HTERT RPE-1 (cell line): ENCODE data around the gene LIPN.
"Not testable (repeated sequence)": the region's sequence is repeated elsewhere in the genome, so short reads cannot be mapped to it uniquely, and the experiment has no call there.

ENCODE experiments used
- in situ Hi-C: fragments of 300-500 bp; cut with MboI; formaldehyde crosslinking; loops from 4 replicates; pipeline ENCODE4 v1.14.3; 2020; ENCODE audit warnings: low sequenced_read_pairs

The LIPN gene, protein sequence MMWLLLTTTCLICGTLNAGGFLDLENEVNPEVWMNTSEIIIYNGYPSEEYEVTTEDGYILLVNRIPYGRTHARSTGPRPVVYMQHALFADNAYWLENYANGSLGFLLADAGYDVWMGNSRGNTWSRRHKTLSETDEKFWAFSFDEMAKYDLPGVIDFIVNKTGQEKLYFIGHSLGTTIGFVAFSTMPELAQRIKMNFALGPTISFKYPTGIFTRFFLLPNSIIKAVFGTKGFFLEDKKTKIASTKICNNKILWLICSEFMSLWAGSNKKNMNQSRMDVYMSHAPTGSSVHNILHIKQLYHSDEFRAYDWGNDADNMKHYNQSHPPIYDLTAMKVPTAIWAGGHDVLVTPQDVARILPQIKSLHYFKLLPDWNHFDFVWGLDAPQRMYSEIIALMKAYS

DNA sequence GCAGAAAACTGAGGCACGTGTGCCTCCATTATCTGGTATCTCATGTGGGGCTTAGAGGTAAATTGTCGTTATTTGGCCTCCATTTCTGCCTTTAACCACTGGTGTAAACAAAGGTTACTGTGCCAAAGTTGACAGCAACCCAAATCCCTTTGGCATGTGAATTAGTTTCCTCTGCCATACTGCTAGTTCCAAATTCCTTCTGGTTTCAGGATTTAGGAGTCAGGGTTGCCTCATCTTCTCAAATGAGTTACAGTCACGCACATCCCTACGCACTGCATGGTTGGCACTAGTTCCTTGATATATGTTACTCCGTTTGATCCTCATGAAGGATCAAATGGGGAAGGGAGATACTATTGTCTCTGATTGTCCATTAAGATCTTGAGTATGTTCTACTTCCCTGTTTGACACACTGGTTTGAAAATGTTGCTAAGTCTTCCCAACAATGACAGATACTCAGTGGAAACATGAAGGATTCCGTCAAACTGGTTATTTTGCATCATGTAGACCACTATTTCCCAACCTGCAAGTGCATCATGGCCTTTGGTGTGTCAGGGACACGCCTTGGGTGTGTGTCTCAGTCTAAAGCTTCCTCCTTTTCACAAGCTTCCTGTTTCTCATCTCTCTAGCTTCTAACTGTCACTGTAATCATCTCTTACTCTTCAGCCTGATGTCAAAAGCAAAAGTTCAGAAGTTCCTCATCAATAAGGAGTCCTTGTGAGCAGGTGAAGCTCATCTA lies at the start of gene LIPN:
Gene LIPN, plus strand, starts transcription at position 655 of the 736 bp plus-strand sequence. CDS start 1,386 bp downstream, outside the sequence.
- in situ Hi-C loops, result no loop called here

DNA sequence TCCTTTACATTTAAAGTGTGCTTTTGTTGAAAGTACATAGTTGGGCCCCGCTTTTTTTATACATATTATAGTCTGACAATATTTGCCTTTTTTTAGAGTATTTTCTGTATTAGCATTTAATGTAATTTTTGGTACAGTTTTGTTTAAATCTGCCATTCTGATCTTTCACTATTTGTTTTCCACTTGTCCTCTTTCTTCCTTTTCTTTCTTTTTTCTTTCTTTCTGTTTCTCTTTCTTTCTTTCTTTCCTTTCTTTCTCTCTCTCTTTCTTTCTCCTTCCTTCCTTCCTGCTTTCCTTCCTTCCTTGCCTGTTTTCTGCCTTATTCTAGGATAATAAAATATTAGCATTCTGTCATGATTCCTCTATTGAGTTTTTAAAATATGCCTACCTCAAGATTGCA lies 44.3 kb upstream of the LIPN start:
- in situ Hi-C loops, result no loop called here

GRCh38 chr10:88721392-88721791 lies 38.4 kb upstream of the LIPN start:
- in situ Hi-C loops, result no loop called here

GRCh38 chr10:88725798-88726197 lies 34.0 kb upstream of the LIPN start:
- in situ Hi-C loops, result no loop called here

GRCh38 chr10:88728107-88728763 lies 31.6 kb upstream of the LIPN start:
- in situ Hi-C loops, result no loop called here

DNA sequence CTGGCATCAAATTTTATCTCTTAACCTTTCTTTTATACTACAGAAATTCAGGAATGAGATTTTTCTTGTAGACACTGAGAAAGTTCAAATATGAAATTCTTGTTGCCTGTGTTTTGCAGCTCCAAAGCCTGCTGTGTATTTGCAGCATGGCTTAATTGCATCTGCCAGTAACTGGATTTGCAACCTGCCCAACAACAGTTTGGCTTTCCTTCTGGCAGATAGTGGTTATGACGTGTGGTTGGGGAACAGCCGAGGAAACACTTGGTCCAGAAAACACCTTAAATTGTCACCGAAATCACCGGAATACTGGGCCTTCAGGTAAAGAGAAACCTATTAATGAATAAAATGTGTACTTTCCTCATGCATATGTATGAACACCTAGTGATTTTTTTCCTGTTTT lies 29.0 kb upstream of the LIPN start:
- in situ Hi-C loops, result no loop called here

DNA sequence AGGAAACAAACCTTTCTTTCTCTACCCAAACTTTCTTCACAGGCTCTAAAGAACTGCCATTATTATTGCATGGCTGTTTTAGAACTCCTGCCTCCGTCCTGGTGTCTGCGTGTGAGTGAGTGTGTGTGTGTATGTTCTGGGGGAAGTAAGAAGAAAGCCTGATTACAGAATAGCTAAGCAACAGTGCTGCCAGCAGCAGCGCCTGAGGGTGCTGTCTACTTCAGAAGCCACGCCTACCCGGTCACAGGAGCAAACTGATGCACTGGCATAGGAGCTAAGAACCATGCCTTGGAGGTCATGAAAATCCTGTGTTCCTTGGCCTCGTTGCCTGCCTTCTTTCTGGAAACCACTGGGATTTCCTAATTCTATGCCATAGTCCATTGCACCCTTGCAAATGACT lies 28.5 kb upstream of the LIPN start:
- in situ Hi-C loops, result no loop called here

GRCh38 chr10:88733215-88733614 lies 26.6 kb upstream of the LIPN start:
- in situ Hi-C loops, result no loop called here

DNA sequence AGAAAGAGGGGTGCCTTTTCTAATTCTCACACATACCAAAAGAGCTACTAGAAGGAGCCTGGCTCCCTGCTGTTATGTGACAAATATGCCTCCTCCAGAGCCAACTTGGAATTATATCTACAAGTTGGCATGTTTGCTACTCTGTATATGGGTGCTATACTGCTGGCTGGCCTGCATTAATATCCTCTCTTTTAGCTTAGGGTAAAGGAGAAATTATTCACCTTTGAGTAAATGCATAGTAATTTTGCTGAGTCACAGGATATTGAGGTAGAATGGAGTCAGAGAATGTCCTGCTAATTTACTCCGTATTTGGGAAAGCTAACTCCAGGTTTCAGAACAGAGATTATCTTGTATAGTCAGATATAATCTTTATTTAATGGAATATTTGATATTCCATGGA lies 24.2 kb upstream of the LIPN start:
- in situ Hi-C loops, result no loop called here

- in situ Hi-C loops, result not testable (repeated sequence)
Measured at GRCh38 chr10:88741921-88742320, 17.9 kb upstream of the LIPN start.

- in situ Hi-C loops, result no loop called here
Measured at GRCh38 chr10:88742448-88742847, 17.4 kb upstream of the LIPN start.

GRCh38 chr10:88744002-88744401 lies 15.8 kb upstream of the LIPN start:
- in situ Hi-C loops, result no loop called here

- in situ Hi-C loops, result no loop called here
Measured at GRCh38 chr10:88745633-88746032, 14.2 kb upstream of the LIPN start.

DNA sequence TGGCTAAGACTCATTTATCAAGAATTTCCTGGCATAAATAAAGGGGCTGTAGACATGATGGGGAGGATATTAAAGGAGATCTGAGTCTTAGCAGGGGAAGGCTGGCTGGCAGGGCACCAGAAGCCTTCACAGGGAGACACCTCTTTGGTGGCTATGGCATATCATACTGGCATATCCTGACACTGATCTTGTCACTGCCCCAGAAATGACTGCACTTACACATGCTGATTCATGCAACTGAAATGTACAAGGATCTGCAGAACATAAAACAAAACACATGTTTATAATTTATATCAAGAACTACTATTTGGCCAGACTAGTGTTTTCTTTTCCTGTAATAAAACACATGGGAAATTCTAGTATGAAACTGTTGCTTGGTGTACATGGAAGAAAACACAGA lies 5.5 kb upstream of the LIPN start:
- in situ Hi-C loops, result no loop called here

DNA sequence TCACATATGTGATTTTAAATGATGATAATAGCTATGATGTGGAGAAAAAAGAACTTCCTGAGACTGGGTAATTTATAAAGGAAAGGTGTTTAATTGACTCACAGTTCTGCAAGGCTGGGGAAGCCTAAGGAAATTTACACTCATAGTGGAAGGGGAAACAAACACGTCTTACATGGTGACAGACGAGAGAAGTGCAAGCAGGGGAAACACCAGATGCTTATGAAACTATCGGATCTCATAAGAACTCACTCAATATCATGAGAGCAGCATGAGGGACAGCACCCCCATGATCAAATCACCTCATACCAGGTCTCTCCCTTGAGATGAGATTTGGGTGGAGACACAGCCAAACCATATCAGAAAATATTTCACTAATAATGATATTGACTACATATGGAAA lies 4.1 kb upstream of the LIPN start:
- in situ Hi-C loops, result no loop called here

DNA sequence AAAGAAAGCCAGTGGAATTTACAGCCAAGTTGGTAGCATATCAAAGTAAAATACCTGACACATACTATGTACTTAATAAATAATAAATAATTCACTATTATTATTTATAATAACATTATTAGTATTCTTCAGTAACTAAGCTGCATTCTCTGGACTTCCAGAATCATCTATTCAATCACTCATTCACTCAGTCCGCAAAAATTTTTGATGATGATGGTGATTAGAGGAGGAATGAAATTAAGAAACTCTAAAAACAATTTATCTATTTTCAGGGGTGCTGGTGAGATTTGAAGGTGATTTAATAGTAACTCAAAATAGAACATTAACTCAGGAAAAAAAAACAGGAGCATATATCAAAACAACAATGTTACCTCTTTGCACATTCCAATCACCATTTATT lies 3.2 kb upstream of the LIPN start:
- in situ Hi-C loops, result no loop called here

DNA sequence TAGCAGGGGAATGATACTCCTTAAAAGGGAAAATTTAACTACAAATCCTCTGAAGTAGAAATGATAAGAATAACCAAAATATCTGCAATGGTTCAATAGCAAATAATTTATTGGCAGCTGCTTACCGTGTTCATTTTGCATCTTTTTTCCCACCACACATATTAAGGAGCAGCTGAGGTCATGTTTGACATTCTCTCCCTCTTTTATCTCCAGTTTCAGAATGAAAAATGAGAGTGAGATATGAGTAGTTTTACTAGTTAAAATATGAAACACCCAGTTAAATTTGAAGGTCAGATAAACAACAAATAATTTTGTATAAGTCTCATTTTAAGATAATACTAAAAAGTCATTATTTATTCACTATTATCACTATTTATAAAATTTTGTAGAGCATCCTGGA lies 3.1 kb downstream of the LIPN start:
- in situ Hi-C loops, result no loop called here

DNA sequence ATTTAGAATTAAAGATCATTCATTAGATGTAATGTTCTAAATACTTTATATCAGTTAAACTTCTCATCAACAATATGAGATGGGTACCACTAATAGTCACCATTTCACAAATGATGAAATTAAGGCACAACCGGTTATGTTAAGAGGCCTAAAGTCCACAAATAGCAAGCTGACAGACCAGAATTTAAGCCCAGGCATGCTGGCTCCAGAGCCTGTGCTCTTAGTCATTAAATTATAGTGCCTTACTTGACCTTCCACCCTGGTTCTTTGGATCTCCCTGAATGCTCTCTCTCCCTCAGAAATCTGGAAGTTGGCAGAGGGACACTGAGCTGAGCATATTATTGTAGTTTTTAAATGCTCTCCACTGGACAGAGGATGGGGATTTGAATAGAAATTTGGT lies 3.6 kb downstream of the LIPN start:
- in situ Hi-C loops, result no loop called here

GRCh38 chr10:88764110-88764509 lies 4.3 kb downstream of the LIPN start:
- in situ Hi-C loops, result no loop called here

DNA sequence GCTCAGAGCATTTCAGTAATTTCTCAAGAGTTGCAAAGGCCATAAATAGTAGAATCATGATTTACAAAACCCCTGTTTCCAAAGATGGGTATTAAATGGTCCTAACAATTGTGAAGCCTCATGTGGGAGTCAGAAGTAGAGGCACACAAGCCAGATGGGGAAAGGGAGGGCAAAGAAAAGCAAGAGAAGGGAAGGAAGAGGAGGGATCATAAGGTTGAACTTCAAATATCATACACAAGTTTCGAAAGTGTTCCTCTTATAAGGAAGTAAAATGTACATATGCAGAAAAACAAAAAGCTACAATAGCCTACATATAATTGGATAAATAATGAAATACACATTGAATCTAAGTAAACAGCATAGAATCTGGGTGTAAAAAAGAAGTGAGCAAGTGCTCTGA lies 6.0 kb downstream of the LIPN start:
- in situ Hi-C loops, result no loop called here

DNA sequence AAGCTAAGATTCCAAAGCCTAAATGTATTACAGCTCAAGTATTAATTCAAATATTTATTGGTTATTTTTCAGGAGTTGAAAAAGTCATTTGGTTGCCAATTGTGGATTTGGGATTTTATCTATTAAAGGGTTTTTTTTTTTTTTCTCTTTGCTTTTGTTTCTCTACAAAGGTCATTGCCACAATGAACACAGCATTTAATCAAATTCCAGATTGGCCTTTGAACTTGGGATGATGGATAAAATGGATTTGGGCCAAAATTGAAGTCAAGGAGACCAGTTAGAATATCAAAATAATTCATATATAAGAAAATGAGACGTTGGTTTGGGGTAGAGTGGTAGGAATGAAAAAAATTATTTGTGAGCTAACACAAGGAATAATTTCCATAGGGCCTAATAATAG lies 9.6 kb downstream of the LIPN start:
- in situ Hi-C loops, result no loop called here

DNA sequence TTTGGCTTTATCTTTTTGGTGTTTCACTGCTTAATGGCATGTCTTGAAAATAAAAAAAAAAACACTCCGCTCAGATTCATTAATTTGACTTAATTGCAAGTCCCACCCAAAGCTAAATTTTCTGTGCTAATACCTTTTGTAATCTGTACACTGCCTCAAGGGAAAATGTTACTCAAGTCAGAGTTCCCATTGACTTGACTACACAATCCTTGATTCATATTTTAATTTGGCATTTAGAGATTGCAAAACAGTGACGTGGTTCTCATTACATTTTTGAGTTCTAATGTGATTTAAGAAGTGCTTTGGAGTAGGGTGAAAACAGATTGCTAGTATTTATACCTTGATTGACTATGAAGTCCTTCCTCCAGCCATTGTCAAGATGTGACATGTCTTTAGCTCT lies 21.4 kb downstream of the LIPN start:
- in situ Hi-C loops, result no loop called here
